ENCODE results near the gene SH3RF2.
"Not testable (repeated sequence)": the region's sequence is repeated elsewhere in the genome, so short reads cannot be mapped to it uniquely, and the experiment has no call there.

The SH3RF2 gene

DNA sequence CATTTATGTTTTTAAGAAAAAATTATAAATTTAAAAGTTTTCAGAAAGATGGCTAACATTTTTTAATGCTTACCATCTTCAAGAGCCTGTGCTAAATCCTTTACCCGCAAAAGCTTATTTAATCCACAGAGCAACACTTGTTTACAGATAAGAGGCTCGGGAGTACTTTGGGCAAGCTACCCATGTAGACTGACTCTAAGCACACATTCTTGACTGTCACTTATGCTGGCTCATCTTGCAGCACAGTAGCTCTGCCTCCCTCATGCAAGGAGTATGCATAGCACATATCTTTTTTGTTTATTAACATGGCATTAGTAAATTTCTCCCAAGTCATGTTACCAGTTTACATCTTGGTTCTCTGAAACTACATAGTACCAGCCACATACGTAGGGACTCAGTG is 14.7 kb downstream of the SH3RF2 start:
- DNase-seq (ENCODE audit: low spot score): no peak

DNA sequence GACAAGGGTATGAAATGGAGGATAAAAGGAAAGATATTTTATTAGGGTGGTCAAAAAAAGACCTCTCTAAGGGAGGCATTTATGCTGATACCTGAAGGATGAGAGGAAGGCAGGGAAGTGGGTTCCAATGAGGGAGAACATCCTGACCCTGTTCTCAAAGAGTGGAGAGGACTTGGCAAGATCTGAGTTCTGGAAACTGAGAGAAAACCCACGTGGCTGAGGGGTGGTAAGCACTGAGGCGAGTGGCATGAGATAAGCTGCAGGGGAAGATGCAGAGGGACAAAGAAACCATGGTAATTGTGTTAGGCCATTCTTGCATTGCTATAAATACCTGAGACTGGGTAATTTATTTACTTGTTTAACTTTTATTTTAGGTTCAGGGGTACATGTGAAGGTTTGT is 16.8 kb downstream of the SH3RF2 start:
- no peak for DNase-seq (ENCODE audit: low spot score)

DNA sequence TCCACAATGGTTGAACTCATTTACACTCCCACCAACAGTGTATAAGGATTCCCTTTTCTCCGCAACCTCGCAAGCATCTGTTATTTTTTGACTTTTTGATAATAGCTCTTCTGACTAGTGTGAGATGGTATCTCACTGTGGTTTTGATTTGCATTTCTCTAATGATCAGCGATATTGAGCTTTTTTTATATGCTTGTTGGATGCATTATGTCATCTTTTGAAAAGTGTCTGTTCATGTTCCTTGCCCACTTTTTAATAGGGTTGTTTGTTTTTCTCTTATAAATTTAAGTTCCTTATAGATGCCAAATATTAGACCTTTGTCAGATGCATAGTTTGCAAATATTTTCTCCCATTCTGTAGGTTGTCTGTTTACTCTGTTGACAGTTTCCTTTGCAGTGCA is 17.8 kb downstream of the SH3RF2 start:
- DNase-seq (ENCODE audit: low spot score): not testable (repeated sequence)

DNA sequence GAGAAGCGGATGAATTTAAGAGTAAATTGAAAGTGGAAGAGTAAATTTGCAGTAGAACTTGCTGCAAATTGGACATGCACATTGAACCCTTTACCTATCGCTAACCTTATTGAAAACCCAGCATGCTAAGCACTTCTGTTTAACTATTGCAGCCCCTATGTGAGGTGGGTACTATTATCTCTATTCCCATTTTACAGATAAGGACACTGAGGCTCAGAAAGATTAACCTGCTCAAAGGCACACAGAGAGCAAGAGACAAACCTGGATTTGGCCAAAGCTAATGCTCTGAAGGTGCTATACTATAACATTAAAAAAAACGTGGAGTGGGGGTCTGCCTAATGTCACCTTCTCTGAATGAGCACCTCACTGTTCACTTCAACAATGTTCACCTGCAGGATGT is 21.0 kb downstream of the SH3RF2 start:
- no peak for DNase-seq (ENCODE audit: low spot score)

DNA sequence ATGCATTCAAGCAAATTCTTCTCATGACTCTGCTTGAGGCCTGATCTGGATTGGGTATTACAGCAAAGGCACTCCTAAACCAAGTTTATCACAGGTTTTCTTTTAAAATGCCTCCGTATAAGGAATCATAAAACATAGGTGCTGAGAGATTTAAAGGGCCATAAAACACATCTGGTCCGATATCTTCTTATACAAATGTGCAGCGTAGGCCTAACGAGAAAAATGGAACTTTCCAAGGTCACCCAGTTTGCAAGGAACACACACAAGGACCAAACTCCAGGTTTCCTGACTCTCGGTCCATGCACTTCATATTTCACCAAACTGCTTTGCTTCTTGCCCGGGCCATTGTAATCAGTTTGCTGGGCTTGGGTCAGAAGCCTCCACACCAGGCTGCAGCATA is 22.1 kb downstream of the SH3RF2 start:
- no peak for DNase-seq (ENCODE audit: low spot score)

DNA sequence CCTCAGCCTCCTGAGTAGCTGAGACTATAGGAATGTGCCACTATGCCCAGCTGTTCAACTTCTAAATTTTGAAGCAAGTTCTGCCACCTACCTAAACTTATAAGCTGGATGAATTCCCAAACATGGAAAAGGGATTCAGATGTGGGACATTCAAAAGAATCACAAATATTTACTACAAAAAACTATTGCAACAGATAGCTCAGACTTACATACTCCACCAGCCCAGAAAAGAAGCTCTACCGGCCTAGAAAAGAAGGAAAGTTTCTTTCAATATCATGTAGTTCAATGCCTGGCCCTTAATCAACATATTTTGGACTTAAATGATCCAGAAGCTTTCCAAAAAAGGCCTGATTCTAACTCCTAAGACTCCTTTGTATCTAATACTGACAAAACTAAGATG is 23.8 kb downstream of the SH3RF2 start:
- DNase-seq (ENCODE audit: low spot score): no peak

DNA sequence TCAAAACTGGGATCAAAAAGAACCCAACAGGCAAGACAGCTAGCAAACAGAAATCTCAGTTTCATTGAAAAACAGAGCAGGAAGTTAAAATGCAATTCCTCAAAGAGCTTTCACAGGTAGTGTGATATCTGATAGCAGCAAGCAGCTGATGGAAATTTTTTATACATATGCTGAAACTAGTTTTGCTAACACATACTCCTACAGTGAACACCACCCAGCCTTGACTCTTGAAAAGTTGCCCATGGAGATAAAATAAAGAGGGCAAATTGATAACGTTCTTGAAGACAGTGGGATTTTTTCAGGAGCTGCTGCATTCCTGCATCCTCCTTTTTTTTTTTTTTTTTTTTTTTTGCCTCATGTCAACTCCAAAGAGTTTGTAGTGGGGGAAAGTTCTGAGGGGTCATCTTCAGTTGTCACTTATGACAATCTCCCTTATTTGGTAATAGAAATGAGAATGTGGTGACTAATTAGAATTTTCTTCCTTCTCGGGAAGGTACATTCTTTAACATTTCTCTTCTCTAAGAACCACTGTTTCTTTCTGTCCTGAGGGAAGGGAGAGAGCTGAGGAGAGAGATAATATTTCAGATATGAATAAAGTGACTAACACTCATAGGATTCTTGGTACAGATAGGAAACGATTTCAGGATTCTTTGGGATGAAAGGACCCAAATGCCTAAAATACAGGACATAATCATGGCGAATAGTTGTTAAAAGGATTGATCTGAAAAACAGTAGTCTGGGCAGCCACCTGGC is 24.6 kb downstream of the SH3RF2 start:
- no peak for DNase-seq (ENCODE audit: low spot score)

DNA sequence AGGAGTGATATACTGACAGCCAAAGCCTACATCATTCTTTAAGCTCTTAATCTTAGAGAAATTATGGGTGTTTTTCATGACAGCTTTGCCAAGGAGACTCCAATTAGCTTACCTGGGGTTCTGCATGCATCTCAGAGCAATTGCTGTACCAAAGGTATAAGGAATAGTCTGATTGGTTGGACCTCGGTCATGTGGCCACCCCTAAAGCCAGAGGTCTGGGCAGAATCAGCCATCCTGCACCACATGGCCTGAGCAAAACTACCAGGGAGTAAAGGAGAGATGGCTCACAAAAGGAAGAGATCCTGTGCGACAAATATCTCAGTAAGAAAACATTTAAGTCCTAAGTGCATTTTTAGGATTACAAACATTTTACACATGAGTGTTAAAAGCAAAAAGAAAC is 25.6 kb downstream of the SH3RF2 start:
- no peak for DNase-seq (ENCODE audit: low spot score)

DNA sequence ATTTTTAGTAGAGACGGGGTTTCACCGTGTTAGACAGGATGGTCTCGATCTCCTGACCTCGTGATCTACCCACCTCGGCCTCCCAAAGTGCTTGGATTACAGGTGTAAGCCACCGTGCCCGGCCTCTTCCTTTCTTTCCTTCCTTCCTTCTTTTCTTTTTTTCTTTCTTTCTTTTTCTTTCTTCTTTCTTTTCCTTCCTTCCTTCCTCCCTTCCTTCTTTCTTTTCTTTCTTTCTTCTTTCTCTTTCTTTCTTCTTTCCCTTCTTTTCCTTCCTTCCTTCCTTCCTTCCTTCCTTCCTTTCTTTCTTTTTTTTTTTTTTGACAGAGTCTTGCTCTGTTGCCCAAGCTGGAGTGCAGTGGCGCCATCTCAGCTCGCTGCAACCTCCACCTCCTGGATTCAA is 27.6 kb downstream of the SH3RF2 start:
- DNase-seq (ENCODE audit: low spot score): not testable (repeated sequence)

DNA sequence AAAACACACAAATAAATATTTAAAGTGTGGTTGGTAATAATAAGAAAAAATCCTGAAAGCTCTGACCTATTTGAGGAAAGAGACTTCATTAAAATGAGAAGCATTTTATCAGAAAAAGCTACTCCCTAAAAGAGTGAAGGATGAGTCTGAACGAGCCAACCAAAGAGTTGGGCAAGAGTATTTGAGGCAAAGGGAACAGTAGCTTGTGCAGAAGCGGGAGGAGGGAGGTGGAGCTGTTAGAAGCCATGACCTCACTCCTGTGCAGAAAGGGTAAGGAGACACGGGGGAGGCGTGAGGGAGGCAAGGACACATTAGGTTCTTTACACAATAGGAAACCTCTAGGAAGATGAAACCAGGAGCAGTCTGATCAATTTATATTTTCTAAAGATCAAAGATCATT is 29.4 kb downstream of the SH3RF2 start:
- no peak for DNase-seq (ENCODE audit: low spot score)

DNA sequence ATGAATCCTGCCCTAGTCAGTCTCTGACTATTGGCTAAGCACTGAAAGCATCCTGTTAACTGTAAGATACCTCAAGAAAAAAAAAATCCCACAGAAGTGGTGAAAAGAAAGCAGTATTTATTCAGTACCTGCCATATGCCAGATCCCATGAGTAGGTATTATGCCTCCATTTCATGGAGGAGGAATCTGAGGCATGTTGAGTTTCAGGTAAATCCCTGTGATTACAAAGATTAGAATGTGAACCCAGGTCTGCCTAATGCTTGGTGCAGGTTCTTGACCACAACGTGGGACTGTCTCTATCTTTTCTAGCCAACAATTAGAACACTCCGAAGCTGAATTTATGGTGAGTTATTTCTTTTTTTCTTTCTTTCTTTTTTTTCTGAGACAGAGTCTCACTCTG is 30.9 kb downstream of the SH3RF2 start:
- no peak for DNase-seq (ENCODE audit: low spot score)

DNA sequence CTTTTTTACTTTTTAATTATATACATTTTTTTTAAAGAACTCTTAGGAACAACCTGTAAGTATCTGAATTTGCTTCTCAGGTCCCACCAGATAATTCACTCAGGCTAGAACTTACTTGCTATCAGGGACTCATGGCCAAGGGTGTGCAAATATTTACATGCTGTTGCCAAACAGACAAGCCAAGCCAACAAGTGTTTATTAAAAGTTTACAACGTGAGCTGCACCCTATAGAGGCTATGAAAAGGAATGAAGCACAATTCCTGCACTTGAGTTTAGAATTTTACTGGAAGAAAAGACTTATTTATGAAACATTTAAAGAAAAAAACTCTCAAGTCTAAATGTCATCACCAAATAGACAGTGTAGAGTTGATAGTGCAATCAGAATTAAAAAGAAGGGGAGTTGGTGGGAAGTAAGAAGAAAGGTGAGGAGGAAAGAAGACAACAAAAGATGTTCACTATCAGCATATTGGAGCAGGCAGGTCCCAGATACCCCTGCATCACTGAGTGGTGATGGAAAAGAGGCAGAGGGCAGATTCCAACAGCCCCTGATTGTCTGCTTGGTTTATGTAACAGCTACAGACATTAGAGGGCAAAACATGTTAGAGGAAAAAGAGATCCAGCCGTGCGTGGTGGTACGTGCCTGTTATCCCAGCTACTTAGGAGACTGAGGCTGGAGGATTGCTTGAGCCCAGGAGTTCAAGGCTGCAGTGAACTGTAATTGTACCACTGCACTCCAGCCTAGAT is 32.8 kb downstream of the SH3RF2 start:
- no peak for DNase-seq (ENCODE audit: low spot score)

DNA sequence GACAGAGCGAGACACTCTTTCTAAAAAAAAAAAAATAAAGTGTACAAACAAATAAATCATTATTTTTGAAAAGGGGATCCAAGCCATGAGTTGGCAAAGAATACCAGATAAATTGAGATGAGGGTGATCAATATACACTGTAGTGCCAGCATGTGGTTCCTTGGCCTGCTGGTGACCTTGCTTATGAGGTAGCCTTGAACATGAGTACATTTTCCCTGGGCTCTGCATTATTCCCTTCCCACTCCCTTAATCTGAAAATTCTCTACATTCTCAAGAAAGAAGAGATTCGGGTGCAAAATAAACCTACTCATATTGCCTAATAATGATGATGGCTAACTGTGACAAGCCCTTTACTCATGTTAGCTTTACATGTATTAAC is 33.3 kb downstream of the SH3RF2 start:
- no peak for DNase-seq (ENCODE audit: low spot score)

DNA sequence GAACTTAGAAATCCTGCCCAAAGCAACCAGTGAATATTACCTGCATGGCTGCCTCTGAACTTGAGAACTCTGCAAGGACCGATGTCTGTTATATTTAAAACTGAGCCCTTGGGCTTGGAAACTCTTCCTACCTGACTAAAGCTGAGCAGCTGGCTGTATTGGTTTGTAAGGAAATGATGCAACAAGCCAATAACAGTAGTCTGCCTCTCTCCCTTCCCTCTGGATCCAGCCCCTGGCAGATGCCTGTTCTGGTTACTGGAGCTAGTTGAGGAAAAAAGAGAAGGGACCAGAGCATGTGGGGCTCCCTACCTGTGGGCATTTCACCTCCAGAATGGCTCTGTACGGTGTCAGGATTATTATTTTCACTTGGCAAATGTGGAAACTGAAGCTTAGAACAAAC is 34.7 kb downstream of the SH3RF2 start:
- no peak for DNase-seq (ENCODE audit: low spot score)

DNA sequence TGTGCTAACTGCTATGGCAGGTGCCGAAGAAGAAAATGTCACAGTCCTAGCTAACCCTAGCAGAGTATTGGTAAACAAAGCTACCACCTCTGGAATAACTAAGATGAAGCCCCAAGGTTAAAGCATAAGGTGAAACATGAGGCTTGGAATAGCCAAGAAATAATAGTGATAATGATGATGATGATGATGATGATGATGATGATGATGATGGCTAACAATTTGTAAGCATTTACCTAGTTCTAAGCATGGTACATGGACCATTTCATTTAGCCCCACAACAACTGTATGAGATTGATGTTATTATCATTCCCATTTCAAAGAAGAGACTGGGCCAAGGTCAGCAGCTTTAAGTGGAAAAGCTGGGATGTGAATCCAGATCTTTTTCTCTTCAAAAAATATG is 35.3 kb downstream of the SH3RF2 start:
- no peak for DNase-seq (ENCODE audit: low spot score)

DNA sequence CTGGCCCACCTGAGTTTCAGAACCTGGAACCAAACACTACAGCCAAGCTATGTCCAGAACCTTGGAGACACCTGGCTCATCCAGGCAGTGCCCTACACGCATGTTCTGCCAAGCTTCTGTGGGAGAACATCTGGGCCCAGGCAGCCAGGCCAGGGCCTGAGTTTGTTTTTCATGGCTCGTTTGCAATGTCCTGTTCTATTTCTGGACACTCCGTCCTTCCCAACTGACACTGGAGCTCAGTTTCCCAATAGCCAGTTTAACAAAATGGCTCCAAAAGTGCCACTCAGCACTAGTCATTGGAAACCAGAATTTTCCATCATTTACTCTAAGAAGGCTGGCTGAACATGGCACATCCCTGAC is 38.6 kb downstream of the SH3RF2 start:
- no peak for DNase-seq (ENCODE audit: low spot score)

DNA sequence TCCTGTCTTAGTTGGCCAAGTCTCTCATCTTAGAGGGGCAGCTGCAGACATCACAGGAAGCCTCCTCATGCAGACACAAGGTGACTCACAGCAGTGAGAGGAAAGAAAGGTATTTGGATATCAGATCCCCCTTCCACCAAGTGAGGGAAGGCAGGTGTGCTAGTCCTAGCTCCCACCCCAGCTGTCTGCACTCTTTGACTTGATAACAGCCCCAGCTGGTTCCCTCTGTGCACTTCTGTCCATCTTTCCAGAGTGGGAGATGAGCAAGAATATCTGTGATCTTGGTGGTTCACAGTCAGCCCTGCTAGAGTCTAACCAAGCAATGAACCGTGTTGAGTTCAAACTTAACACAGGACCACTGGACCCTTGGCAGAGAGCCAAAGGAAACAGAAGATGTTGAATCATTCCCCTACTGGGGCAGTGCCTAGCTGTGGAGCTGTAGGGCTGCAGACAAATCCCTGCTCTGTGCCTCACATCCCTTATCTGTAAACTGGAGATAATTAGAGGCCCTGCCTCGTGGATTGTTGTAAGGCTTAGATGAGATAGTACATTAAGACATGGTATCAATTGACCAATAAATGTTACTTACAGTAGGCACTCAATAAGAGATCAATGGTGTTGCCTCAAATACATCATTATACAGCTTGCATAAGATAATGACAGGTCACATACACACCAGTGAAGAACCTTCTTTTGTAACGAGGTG is 39.1 kb downstream of the SH3RF2 start:
- no peak for DNase-seq (ENCODE audit: low spot score)

DNA sequence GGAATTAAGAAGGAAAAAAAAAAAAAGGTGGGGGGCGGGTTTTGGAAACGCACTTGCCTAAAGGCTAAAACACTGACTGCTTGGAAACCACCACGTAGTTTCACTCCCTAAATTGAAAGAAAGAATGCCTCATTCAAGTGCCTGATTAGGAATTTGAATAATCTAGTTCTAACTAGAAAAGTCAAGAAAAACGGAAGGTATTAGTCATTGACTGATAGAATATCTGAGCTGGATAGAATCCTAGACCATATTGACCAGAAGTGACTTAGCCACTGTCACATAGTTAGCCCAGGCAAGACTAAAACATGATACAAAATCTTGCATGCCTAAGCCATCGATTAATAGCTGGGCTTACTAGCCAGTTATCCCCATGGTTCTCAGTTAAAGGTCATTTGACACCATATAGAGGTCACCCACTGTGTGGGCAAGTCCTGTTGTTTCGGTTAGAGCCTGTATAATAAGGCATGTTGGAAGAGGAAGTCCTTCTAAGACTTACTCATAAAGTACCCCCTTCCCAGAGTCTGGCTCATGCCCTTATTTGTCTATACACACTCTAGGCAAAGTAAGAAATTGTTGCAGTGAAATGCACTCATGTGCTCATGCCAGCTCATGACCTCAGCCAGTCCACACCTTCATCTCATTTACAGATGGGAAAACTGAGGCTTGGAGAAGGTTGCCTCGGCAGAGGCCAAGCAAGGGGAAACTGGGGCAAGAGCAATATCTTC is 40.2 kb downstream of the SH3RF2 start:
- no peak for DNase-seq (ENCODE audit: low spot score)

DNA sequence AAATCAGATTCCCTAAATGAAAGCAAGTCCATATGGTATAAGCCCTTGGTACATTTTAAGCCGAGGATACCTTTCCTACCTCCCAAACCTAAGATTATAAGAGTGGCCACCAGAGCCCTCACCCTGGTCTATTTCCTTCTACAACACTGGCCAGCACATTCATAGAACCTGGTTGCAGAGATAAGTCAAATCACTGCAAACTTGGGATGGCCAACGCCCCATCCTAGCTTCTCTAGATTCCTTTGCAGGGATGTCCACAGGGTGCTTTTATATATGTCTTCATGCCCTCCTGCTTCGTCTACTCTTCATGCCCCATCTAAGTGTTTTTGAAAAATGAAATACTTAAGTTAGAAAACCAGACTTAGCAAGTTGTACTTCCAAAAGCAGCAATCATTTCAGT is 41.8 kb downstream of the SH3RF2 start:
- DNase-seq (ENCODE audit: low spot score): no peak

DNA sequence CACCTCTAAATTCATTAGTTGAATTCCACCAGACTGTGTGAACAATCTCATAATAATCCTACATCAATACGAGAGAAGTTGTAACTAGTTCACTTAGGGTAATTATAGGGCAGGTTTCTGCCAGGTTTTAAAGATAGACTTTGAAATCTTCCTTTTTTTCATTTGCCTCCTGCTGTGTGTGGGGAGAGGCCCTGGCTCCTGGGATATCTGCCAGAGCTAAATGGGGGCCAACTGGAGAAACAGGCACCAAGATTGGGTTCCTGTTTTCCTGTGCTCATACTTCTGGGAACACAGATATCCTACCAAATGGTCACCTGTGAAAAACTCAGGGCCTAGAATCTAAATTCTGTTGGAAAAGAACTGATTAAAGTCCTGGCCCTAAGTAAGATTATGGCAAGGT is 42.3 kb downstream of the SH3RF2 start:
- DNase-seq (ENCODE audit: low spot score): no peak

DNA sequence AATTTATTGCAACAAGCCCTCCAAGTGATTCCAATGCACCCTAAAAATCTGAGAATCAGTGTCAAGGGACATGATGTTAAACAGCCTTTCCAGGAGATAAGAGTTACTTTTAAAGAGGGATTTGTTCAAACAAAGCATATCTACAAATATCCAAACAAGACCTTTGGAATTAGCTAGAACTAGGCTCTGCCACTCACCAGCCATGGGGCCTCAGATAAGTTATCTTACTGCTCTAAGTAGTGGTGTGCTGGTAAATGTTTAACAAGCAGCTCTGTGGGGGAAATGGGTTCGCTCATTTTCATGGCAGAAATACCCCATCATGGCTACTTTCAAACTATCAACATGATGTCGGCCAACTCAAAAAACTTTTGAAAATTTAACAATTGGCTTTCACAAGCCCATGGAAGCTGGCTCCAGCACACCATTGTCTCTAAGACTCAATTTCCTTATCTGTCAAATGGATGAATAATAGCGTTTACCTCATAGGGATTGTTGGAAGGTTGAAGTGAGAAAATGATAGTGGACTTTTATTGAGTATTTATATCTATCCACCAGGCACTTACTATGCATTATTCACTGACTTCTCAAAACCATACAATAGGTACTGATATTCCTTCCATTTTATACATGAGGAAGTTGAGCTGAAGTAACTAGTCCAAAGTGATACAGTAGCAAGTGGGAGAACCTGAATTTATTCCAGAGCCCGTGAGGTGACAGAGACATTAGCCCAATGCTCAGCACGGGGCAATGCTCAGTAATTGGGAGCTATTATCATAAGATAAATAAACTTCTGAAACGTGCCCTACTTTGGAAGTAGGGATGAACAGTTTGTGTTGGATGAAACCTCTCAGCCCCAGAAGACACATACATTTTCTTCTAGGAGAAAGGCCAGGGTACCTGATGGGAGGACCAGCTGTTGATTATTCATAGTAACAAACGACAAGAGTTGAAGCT is 43.2 kb downstream of the SH3RF2 start:
- DNase-seq (ENCODE audit: low spot score): no peak

DNA sequence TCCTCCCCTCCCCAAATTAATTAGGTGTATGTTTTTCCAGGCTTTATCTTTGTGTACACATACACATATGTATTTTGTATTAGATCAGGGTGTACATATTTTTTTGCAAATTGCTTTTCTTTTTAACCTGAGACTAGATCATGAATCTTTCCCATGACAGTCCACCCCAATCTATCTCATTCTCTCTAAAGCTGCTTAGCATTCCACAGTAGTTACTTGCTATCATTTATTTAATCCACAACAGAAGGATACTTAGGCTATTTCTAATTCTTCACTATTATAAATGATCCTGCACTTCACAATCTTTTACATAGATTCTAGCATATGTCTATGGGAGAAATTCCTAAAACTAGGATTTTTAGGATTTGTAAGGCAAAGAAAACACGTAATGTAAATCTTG is 43.9 kb downstream of the SH3RF2 start:
- DNase-seq (ENCODE audit: low spot score): no peak
